ENCODE measurements around the gene SRSF3.
A peak's percentile ranks its signal among the peaks of the same experiment; 100 is the strongest.

Gene SRSF3

DNA sequence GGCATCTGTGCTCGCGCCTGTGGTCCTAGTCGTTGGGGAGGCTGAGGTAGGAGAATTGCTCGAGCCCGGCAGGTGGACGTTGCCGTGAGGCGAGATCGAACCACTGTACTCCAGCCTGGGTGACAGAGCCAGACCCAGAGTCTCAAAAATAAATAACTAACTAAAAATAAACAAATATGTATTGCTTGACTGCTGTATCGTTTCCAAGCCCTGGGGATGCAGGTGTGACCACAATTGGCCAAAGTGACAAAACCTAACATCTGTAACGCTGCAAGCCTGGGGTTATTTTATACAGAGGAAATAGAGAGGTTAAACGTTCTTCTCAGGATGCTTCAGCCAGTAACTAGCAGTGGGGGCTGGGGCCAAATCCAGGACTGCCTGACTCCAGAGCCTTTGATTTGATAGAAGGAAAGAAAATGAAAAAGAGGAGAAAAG, 1.9 kb upstream of the SRSF3 start:
- no peak overlapping the region for H3K4me3 ChIP-seq (ENCODE audit: low read length)
- DNase-seq (ENCODE audit: low read depth), result no peak
- TF ChIP-seq, protein P1, sequence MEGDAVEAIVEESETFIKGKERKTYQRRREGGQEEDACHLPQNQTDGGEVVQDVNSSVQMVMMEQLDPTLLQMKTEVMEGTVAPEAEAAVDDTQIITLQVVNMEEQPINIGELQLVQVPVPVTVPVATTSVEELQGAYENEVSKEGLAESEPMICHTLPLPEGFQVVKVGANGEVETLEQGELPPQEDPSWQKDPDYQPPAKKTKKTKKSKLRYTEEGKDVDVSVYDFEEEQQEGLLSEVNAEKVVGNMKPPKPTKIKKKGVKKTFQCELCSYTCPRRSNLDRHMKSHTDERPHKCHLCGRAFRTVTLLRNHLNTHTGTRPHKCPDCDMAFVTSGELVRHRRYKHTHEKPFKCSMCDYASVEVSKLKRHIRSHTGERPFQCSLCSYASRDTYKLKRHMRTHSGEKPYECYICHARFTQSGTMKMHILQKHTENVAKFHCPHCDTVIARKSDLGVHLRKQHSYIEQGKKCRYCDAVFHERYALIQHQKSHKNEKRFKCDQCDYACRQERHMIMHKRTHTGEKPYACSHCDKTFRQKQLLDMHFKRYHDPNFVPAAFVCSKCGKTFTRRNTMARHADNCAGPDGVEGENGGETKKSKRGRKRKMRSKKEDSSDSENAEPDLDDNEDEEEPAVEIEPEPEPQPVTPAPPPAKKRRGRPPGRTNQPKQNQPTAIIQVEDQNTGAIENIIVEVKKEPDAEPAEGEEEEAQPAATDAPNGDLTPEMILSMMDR (conservative IDR thresholded peaks at IDR 0.05; ENCODE audit: low read depth, low read length), result no peak

DNA sequence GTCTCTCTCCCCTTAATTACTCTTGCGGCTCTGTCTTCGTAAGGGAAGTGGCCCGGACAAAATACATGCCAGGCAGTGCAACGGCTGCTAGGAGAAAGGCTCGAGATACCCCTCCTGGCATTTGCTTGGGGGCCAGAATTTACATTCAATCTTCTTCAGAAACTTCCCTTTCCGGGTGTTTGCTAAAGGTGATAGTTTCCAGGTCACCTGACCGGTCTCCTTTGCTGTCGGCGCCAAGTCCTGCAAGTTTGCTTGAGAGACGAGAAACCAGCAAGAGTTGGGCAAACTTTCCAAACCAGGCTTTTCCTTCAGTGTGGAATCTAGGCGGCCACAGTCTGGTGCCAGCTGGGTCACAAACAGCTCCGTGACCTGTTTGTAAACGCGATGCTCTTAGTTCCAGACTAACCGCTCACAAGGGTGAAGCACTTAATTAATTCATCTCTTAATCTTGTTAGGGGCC, 563 bp upstream of the SRSF3 start:
- no peak for DNase-seq (ENCODE audit: low read depth)
- peak overlapping the region; percentile 54 for H3K4me3 ChIP-seq (ENCODE audit: low read length)
- TF ChIP-seq, protein P1 (conservative IDR thresholded peaks at IDR 0.05; ENCODE audit: low read depth, low read length), result no peak

DNA sequence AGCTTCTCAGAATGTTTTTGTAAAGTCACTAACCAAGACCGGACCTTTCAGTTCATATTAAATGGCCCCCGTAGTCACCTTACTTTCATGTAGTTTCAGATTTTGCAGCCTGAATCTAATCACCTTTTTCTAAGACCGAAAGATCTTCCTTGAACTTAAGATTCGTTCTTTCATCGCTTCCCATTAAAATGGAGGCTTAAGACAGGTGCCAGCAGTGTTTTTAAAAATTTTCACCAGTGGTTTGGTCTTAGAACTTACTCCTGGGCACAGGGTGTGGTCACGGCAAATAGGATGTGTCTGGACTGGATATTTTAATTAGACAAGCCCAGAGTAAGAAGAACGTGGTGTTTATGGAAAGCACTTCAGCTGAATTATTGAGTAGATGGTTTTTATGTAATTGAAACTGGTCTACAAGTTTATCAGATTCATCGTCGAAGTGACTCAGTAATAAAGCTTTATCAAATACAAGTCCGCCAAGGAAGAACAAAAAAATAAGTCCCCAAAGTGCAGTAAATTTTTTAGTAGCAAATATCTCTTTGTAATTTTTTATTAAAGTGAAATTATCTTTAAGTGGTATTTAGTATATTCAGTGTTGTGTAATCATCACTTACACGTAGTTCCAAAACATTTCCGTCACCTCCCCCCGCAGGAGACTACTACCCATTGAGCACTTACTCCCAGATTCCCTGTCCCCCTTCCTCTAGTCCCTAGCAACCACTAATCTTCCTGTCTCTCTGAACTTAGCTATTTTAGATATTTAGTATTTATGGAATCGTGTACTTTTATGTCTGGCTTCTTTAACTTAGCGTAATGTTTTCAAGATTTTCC, 868 bp downstream of the SRSF3 start:
- no peak for DNase-seq (ENCODE audit: low read depth)
- TF ChIP-seq, protein P1 (conservative IDR thresholded peaks at IDR 0.05; ENCODE audit: low read depth, low read length), result no peak
- peak overlapping the region; percentile 91 for H3K4me3 ChIP-seq (ENCODE audit: low read length)

DNA sequence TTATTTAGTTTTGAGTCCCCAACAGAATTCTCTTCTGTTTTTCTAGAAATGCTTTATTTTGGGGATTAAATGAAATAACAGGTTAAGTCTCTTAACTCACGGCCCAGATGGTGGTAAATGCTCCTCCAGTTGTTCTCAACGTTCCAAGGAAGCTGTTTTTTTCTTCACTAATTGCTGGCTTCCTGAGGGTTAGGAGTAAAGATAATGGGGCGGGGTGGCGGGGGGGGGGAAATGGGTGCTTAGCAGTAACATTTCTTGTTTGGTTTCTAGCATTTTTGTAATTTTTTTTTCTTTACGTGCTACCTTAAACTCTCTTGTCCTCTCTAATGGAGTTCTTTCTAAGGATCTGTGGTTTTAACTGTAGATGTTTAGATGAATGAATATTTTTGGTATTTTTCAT, 2.2 kb downstream of the SRSF3 start:
- TF ChIP-seq, protein P1 (conservative IDR thresholded peaks at IDR 0.05; ENCODE audit: low read depth, low read length), result no peak
- peak overlapping the region; percentile 91 for H3K4me3 ChIP-seq (ENCODE audit: low read length)
- DNase-seq (ENCODE audit: low read depth), result no peak

DNA sequence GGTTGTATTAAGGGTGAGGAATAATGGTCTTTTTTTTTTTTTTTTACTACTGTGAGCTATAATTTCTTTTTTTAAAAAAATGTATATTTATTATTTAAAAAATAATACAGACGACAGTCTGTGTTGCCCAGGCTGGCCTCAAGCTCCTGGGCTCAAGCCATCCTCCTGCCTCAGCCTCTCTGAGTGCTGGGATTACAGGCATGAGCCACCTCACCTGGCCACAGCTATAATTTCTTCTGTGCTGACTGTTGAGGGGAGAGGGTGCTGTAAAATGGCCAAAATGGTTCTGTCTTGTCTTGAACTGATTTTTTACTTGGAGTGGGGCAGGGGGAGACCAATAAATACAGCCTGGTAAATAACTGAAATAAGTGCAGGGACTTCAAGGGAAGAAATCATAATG, 3.6 kb downstream of the SRSF3 start:
- no peak for DNase-seq (ENCODE audit: low read depth)
- peak overlapping the region; percentile 91 for H3K4me3 ChIP-seq (ENCODE audit: low read length)
- TF ChIP-seq, protein P1 (conservative IDR thresholded peaks at IDR 0.05; ENCODE audit: low read depth, low read length), result no peak

DNA sequence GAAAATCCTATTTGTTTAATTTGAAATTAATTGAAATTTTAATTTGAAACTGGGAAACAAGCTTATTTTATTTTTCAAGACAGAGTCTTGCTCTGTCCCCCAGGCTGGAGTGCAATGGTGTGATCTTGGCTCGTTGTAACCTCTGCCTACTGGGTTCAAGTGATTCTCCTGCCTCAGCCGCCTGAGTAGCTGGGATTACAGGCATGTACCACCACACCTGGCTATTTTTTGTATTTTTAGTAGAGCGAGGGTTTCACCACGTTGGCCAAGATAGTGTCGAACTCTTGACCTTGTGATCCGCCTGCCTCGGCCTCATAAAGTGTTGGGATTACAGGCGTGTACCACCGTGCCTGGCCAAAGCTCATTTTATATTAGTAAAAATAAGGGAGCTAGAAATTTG, 4.2 kb downstream of the SRSF3 start:
- DNase-seq (ENCODE audit: low read depth), result no peak
- TF ChIP-seq, protein P1 (conservative IDR thresholded peaks at IDR 0.05; ENCODE audit: low read depth, low read length), result no peak
- peak overlapping the region; percentile 91 for H3K4me3 ChIP-seq (ENCODE audit: low read length)

DNA sequence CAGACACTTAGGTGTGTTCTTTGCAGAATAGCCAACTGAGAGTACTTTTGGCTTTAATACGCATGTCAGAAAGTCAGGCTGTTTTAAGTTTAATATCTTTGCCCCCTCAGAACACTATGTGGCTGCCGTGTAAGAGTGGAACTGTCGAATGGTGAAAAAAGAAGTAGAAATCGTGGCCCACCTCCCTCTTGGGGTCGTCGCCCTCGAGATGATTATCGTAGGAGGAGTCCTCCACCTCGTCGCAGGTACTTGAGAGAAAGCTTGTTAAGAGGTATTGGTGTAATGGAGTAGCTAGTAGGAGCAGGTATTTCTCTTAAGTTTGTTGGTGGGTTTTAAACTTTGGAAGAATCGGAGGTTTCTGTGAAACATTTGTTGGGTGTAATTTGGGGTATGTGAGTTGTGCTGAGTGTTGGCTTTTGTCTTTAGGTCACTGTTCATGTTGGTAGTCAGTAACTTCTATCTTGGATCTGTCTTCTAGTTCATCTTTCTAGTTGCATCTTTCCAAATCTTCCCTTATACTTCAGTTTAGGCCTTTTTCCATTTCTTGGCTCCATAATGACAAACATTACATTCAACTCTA, 4.7 kb downstream of the SRSF3 start:
- peak overlapping the region; percentile 91 for H3K4me3 ChIP-seq (ENCODE audit: low read length)
- TF ChIP-seq, protein P1 (conservative IDR thresholded peaks at IDR 0.05; ENCODE audit: low read depth, low read length), result no peak
- no peak for DNase-seq (ENCODE audit: low read depth)

Measured in retinal pigment epithelial cell (primary cell).